ENCODE results near the gene AK9.

AK9 gene

GRCh38 chr6:109460161-109460829 is 230.7 kb downstream of the AK9 start:
- TF ChIP-seq CTCF (IDR thresholded peaks at IDR 0.05; ENCODE audit: low read depth, low read length, missing control alignments), result no peak
- no peak for DNase-seq (ENCODE audit: extremely low read depth, low read depth)
- H3K4me3 ChIP-seq (replicated peaks; ENCODE audit: low read depth, low read length), result no peak overlapping the region

- no peak for DNase-seq (ENCODE audit: extremely low read depth, low read depth)
Observed at GRCh38 chr6:109458774-109459531, 232.0 kb downstream of the AK9 start.

GRCh38 chr6:109457562-109457996 is 233.4 kb downstream of the AK9 start:
- DNase-seq (ENCODE audit: extremely low read depth, low read depth), result no peak
- TF ChIP-seq CTCF (IDR thresholded peaks at IDR 0.05; ENCODE audit: low read depth, low read length, missing control alignments), result no peak
- 0 out of 2 replicates have a peak overlapping the region, but pooled peaks have one; percentile 75 for H3K4me3 ChIP-seq (replicated peaks; ENCODE audit: low read depth, low read length)

More at GRCh38 chr6:109458774-109459531, 232.0 kb downstream of the AK9 start:
- no peak for TF ChIP-seq CTCF (IDR thresholded peaks at IDR 0.05; ENCODE audit: low read depth, low read length, missing control alignments)
- H3K4me3 ChIP-seq (replicated peaks; ENCODE audit: low read depth, low read length), result no peak overlapping the region

GRCh38 chr6:109456710-109457561 is 234.1 kb downstream of the AK9 start:
- DNase-seq (ENCODE audit: extremely low read depth, low read depth), result no peak
- no peak for TF ChIP-seq CTCF (IDR thresholded peaks at IDR 0.05; ENCODE audit: low read depth, low read length, missing control alignments)
- H3K4me3 ChIP-seq (replicated peaks; ENCODE audit: low read depth, low read length), result peak overlapping the region; percentile 75

GRCh38 chr6:109456111-109456583 is 234.9 kb downstream of the AK9 start:
- H3K4me3 ChIP-seq (replicated peaks; ENCODE audit: low read depth, low read length), result peak overlapping the region; percentile 75
- no peak for DNase-seq (ENCODE audit: extremely low read depth, low read depth)
- TF ChIP-seq CTCF (IDR thresholded peaks at IDR 0.05; ENCODE audit: low read depth, low read length, missing control alignments), result peak; percentile 1

- DNase-seq (ENCODE audit: extremely low read depth, low read depth), result no peak
- H3K4me3 ChIP-seq (replicated peaks; ENCODE audit: low read depth, low read length), result peak within 1 kb of the TSS; percentile 75
- peak; percentile 15 for TF ChIP-seq CTCF (IDR thresholded peaks at IDR 0.05; ENCODE audit: low read depth, low read length, missing control alignments)
Observed at GRCh38 chr6:109455437-109456110, 235.4 kb downstream of the AK9 start, which contains the start of gene MICAL1. Gene MICAL1, minus strand, starts transcription at chr6:109455772. Its CDS starts 1,576 bp downstream, at chr6:109454196.
